GM23338 (cell line): ENCODE data around the gene MAP3K15. TPM values are rescaled to one million over a fixed set of nuclear protein-coding genes. Genes with fewer than 3 reads are reported as not detected.

Experiments
- ATAC-seq: fragments of 200-7000 bp; cut with Tn5 transposase; 3 replicates; pipeline ENCODE4 v1.9.1; 2020
- DNase-seq: peaks from one replicate; pipeline ENCODE4 v3.0.0-alpha.2; 2015; ENCODE audit warnings: low spot score
- H2AFZ ChIP-seq: fragments of 200-600 bp; sonication (generic); 2 replicates; pipeline ENCODE4 v1.8.0; 2016; ENCODE audit warnings: antibody characterized with exemption, mild to moderate bottlenecking, moderate library complexity
- H3F3A ChIP-seq: fragments of 200-600 bp; sonication (generic); replicated peaks from 2 replicates; pipeline ENCODE4 v1.8.0; 2017; ENCODE audit warnings: antibody characterized with exemption, mixed run types, low read depth
- H3K27ac ChIP-seq: fragments of 200-600 bp; sonication (generic); 2 replicates; pipeline ENCODE4 v1.6.1; 2016; ENCODE audit warnings: low read depth
- H3K27me3 ChIP-seq: fragments of 200-600 bp; sonication (generic); 2 replicates; pipeline ENCODE4 v1.8.0; 2016; ENCODE audit warnings: mild to moderate bottlenecking, mixed run types, moderate library complexity; ENCODE audit not compliant: insufficient read depth
- H3K36me3 ChIP-seq: fragments of 200-600 bp; sonication (generic); 2 replicates; pipeline ENCODE4 v1.8.0; 2016; ENCODE audit warnings: mild to moderate bottlenecking; ENCODE audit not compliant: insufficient read depth
- H3K4me1 ChIP-seq: fragments of 200-600 bp; sonication (generic); 2 replicates; pipeline ENCODE4 v1.8.0; 2016; ENCODE audit warnings: mild to moderate bottlenecking, moderate library complexity; ENCODE audit not compliant: insufficient read depth
- H3K4me2 ChIP-seq: fragments of 200-600 bp; sonication (generic); 2 replicates; pipeline ENCODE4 v1.7.1; 2017; ENCODE audit warnings: mixed run types
- H3K4me3 ChIP-seq: fragments of 200-600 bp; sonication (generic); 2 replicates; pipeline ENCODE4 v1.6.1; 2016; ENCODE audit warnings: mixed run types
- H3K79me2 ChIP-seq: fragments of 200-600 bp; sonication (generic); replicated peaks from 2 replicates; pipeline ENCODE4 v1.8.0; 2017; ENCODE audit warnings: mild to moderate bottlenecking; ENCODE audit not compliant: insufficient read depth
- H3K9me2 ChIP-seq: fragments of 200-600 bp; sonication (generic); 2 replicates; pipeline ENCODE4 v1.8.0; 2017; ENCODE audit not compliant: insufficient read depth
- H4K20me1 ChIP-seq: fragments of 200-600 bp; sonication (generic); replicated peaks from 2 replicates; pipeline ENCODE4 v1.8.0; 2017; ENCODE audit warnings: mild to moderate bottlenecking; ENCODE audit not compliant: insufficient read depth
- H3K27ac Mint-ChIP-seq: 2 replicates; pipeline ENCODE4 v1.8.0; 2020; ENCODE audit warnings: inconsistent platforms, mild to moderate bottlenecking, moderate library complexity, mixed read lengths
- H3K27me3 Mint-ChIP-seq: 3 replicates; pipeline ENCODE4 v1.8.0; 2022; ENCODE audit warnings: low read depth, mild to moderate bottlenecking, moderate library complexity, mixed read lengths, inconsistent platforms; ENCODE audit not compliant: insufficient read depth, poor library complexity
- H3K36me3 Mint-ChIP-seq: 3 replicates; pipeline ENCODE4 v1.8.0; 2021; ENCODE audit warnings: low read depth, mild to moderate bottlenecking, inconsistent platforms, moderate library complexity, mixed read lengths
- H3K4me1 Mint-ChIP-seq: 3 replicates; pipeline ENCODE4 v1.8.0; 2020; ENCODE audit warnings: mild to moderate bottlenecking, inconsistent platforms, mixed read lengths
- H3K4me3 Mint-ChIP-seq: 3 replicates; pipeline ENCODE4 v1.8.0; 2021; ENCODE audit warnings: moderate library complexity, mild to moderate bottlenecking, inconsistent platforms, mixed read lengths
- H3K9me3 Mint-ChIP-seq: 3 replicates; pipeline ENCODE4 v1.8.0; 2020; ENCODE audit warnings: moderate library complexity, mild to moderate bottlenecking, inconsistent platforms, mixed read lengths
- CREB1 ChIP-seq: fragments of 250-450 bp; sonication (Bioruptor Pico); IDR thresholded peaks from 2 replicates; pipeline ENCODE4 v1.5.0; 2020; ENCODE audit warnings: low read depth, mild to moderate bottlenecking, moderate library complexity
- ETS1 ChIP-seq: IDR thresholded peaks from 2 replicates; pipeline ENCODE4 v1.6.1; 2016; ENCODE audit warnings: antibody characterized with exemption
- POLR2AphosphoS5 ChIP-seq: IDR thresholded peaks from 2 replicates; pipeline ENCODE4 v1.6.1; 2016; ENCODE audit warnings: antibody characterized with exemption, low read depth
- ZNF462 ChIP-seq: fragments of 250-450 bp; sonication (Bioruptor Pico); IDR thresholded peaks from 2 replicates; pipeline ENCODE4 v1.5.0; 2020; ENCODE audit warnings: mild to moderate bottlenecking, moderate library complexity
- polyA plus RNA-seq: library from polyadenylated mRNA; unstranded; fragments of >200 nt; fragmentation: Nextera tagmentation; extraction: Ambion mirVana; gene quantifications from 2 replicates; pipeline ENCODE4 v1.2.1, GENCODE V29; 2016
- total RNA-seq: library from RNA; depleted of rRNA; stranded (reverse); fragments of >200 nt; shearing (Covaris generic); gene quantifications from 2 replicates; pipeline ENCODE4 v1.2.3, GENCODE V29; 2014

The MAP3K15 gene
- total and polyA plus RNA-seq, 2 experiments from 2014 or later: 0.40 to 3.1 TPM

GRCh38 chrX:19343535-19344408 is 171.5 kb downstream of the MAP3K15 start, which contains the start of gene PDHA1:
PDHA1 (plus strand) TSS chrX:19343927; CDS start chrX:19344038, 111 bp downstream.
- peaks cover 7% of the 10 kb centered on the region; the same call in 2 of the 3 replicates for H3K4me1 Mint-ChIP-seq
- no peaks in the 10 kb centered on the region for H3K4me1 ChIP-seq
- peak within 1 kb of the TSS; percentile 77 for H3K4me2 ChIP-seq
- H3K27ac ChIP-seq: no peak within 1 kb of the TSS
- H3K36me3 ChIP-seq: no peaks in the 10 kb centered on the region
- H2AFZ ChIP-seq: peak within 1 kb of the TSS; percentile 84; the same call in 1 of the 2 replicates
- no peaks in the 10 kb centered on the region for H3F3A ChIP-seq
- peaks cover 2% of the 10 kb centered on the region for H3K27me3 Mint-ChIP-seq
- peak; percentile 92 for DNase-seq
- peak within 1 kb of the TSS; percentile 77; the same call in 1 of the 2 replicates for H3K27ac Mint-ChIP-seq
- ATAC-seq: peak; percentile 94
- TF ChIP-seq POLR2AphosphoS5 (peak; percentile 72), ZNF462 (CRISPR knock-in tag) (no peak), CREB1 (CRISPR knock-in tag) (peak; percentile 93), ETS1 (no peak)
- H3K79me2 ChIP-seq: peaks cover 44% of the 10 kb centered on the region
- no peaks in the 10 kb centered on the region for H3K9me2 ChIP-seq
- H4K20me1 ChIP-seq: peaks cover 3% of the 10 kb centered on the region; the same call in 1 of the 2 replicates
- H3K4me3 ChIP-seq: peak within 1 kb of the TSS; percentile 72
- no peaks in the 10 kb centered on the region for H3K36me3 Mint-ChIP-seq
- H3K9me3 Mint-ChIP-seq: no peaks in the 10 kb centered on the region; the same call in 2 of the 3 replicates
- no peaks in the 10 kb centered on the region for H3K27me3 ChIP-seq
- peak within 1 kb of the TSS; percentile 82 for H3K4me3 Mint-ChIP-seq
